ENCODE data around the gene TBC1D1.

TBC1D1 gene

GRCh38 chr4:38086849-38087226 is 196.0 kb downstream of the TBC1D1 start:
- WGBS (ENCODE audit: extremely low coverage, insufficient coverage, insufficient read length), result no CpG with 5 or more reads among the region's 2 CpGs
- Histone ChIP-seq H2AK5ac (ENCODE audit: low read length) (no peak overlapping the region), H3K27ac (ENCODE audit: low read depth, low read length) (no peak overlapping the region), H3K4ac (ENCODE audit: low read depth, low read length) (no peak overlapping the region), H3K9me3 (ENCODE audit: insufficient read depth, low read depth, low read length) (peaks cover 2% of the 10 kb centered on the region), H4K91ac (ENCODE audit: low read depth, low read length) (no peak overlapping the region), H3K4me3 (ENCODE audit: low read depth, low read length) (no peak overlapping the region), H3K27me3 (ENCODE audit: insufficient read depth, low read length) (no peaks in the 10 kb centered on the region), H4K8ac (ENCODE audit: low read depth, low read length) (no peak overlapping the region), H2BK12ac (ENCODE audit: low read length) (no peak overlapping the region), H3K18ac (ENCODE audit: low read length) (no peak overlapping the region), H3K79me1 (ENCODE audit: low read length) (peaks cover 6% of the 10 kb centered on the region), H4K12ac (ENCODE audit: low read depth, low read length) (no peak overlapping the region), H3K14ac (ENCODE audit: low read length) (no peak overlapping the region), H3K23ac (ENCODE audit: low read length) (no peak overlapping the region), H3K36me3 (ENCODE audit: control insufficient read depth in 1 of 2, insufficient read depth in 2 of 2, low read length in 2 of 2) (peaks cover 2 to 16% of the 10 kb centered on the region in 2 experiments), H3K9ac (ENCODE audit: low read length) (no peak overlapping the region), H2BK5ac (ENCODE audit: low read depth, low read length, poor library complexity) (no peak overlapping the region), H3K4me2 (ENCODE audit: low read length) (no peak overlapping the region), H3K4me1 (ENCODE audit: control insufficient read depth in 1 of 2, insufficient read depth in 2 of 2, low read length in 2 of 2) (peaks cover 7 to 11% of the 10 kb centered on the region in 2 experiments), H2BK120ac (ENCODE audit: insufficient read depth, low read length, poor library complexity) (no peak overlapping the region), H3K79me2 (ENCODE audit: control insufficient read depth, insufficient read depth, low read length, poor library complexity) (no peaks in the 10 kb centered on the region), H2AFZ (ENCODE audit: insufficient read depth, low read length, poor library complexity) (no peak overlapping the region)
- DNase-seq, result no peak

DNA sequence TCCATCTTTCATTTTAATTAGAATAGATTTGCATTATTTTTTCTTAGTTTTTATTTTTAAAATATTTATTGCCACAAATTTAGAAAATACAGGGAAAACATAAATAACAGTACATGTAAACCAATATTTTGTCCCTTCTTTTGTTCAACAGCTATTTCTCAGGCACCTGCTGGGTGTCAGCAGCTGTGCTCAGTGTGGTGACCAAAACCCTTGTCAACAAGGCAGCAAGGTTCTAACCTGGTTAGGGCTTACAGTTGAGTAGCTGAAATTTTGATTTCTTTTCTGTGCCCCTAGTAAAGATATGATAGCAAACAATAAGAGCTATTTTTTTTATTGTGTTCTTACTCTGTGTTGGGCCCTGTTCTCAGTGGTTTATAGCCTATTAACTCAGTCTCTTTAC is 197.4 kb downstream of the TBC1D1 start:
- Histone ChIP-seq H3K9ac (ENCODE audit: low read length) (no peak overlapping the region), H3K4me2 (ENCODE audit: low read length) (no peak overlapping the region), H3K4ac (ENCODE audit: low read depth, low read length) (no peak overlapping the region), H3K18ac (ENCODE audit: low read length) (no peak overlapping the region), H3K9me3 (ENCODE audit: insufficient read depth, low read depth, low read length) (no peaks in the 10 kb centered on the region), H2AFZ (ENCODE audit: insufficient read depth, low read length, poor library complexity) (no peak overlapping the region), H4K8ac (ENCODE audit: low read depth, low read length) (no peak overlapping the region), H3K4me3 (ENCODE audit: low read depth, low read length) (no peak overlapping the region), H2BK12ac (ENCODE audit: low read length) (no peak overlapping the region), H3K14ac (ENCODE audit: low read length) (no peak overlapping the region), H3K79me1 (ENCODE audit: low read length) (no peaks in the 10 kb centered on the region), H4K12ac (ENCODE audit: low read depth, low read length) (no peak overlapping the region), H3K27me3 (ENCODE audit: insufficient read depth, low read length) (no peaks in the 10 kb centered on the region), H3K4me1 (ENCODE audit: control insufficient read depth in 1 of 2, insufficient read depth in 2 of 2, low read length in 2 of 2) (peaks cover 0 to 4% of the 10 kb centered on the region in 2 experiments), H3K23ac (ENCODE audit: low read length) (no peak overlapping the region), H3K27ac (ENCODE audit: low read depth, low read length) (no peak overlapping the region), H3K79me2 (ENCODE audit: control insufficient read depth, insufficient read depth, low read length, poor library complexity) (no peaks in the 10 kb centered on the region), H2BK120ac (ENCODE audit: insufficient read depth, low read length, poor library complexity) (no peak overlapping the region), H4K91ac (ENCODE audit: low read depth, low read length) (no peak overlapping the region), H2BK5ac (ENCODE audit: low read depth, low read length, poor library complexity) (no peak overlapping the region), H2AK5ac (ENCODE audit: low read length) (no peak overlapping the region), H3K36me3 (ENCODE audit: control insufficient read depth in 1 of 2, insufficient read depth in 2 of 2, low read length in 2 of 2) (peaks cover 4 to 16% of the 10 kb centered on the region in 2 experiments)
- no peak for DNase-seq

DNA sequence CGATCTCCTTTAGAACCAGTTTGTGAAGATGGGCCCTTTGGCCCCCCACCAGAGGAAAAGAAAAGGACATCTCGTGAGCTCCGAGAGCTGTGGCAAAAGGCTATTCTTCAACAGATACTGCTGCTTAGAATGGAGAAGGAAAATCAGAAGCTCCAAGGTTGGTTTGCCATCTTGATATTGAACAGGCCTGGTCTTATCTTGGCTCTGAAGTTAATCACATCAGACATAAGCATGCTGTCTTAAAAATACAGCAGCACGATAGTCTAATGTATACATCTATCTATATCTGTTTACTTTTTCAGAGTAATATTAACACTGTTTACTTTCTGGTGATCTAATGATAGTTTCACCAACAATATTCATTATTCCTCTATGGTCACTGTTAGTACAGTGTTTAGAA is 199.1 kb downstream of the TBC1D1 start:
- no peak overlapping the region for H2AK5ac ChIP-seq (ENCODE audit: low read length)
- peaks cover 8 to 19% of the 10 kb centered on the region in 2 experiments for H3K36me3 ChIP-seq (ENCODE audit: control insufficient read depth in 1 of 2, insufficient read depth in 2 of 2, low read length in 2 of 2)
- H3K18ac ChIP-seq (ENCODE audit: low read length), result no peak overlapping the region
- no peak overlapping the region for H2AFZ ChIP-seq (ENCODE audit: insufficient read depth, low read length, poor library complexity)
- H2BK120ac ChIP-seq (ENCODE audit: insufficient read depth, low read length, poor library complexity), result no peak overlapping the region
- no peaks in the 10 kb centered on the region for H3K27me3 ChIP-seq (ENCODE audit: insufficient read depth, low read length)
- WGBS (ENCODE audit: extremely low coverage, insufficient coverage, insufficient read length), result no CpG with 5 or more reads among the region's 4 CpGs
- no peak overlapping the region for H3K4me2 ChIP-seq (ENCODE audit: low read length)
- no peak overlapping the region for H3K9ac ChIP-seq (ENCODE audit: low read length)
- H2BK5ac ChIP-seq (ENCODE audit: low read depth, low read length, poor library complexity), result no peak overlapping the region
- no peak overlapping the region for H4K8ac ChIP-seq (ENCODE audit: low read depth, low read length)
- no peaks in the 10 kb centered on the region for H3K9me3 ChIP-seq (ENCODE audit: insufficient read depth, low read depth, low read length)
- no peak overlapping the region for H3K14ac ChIP-seq (ENCODE audit: low read length)
- no peak overlapping the region for H3K4ac ChIP-seq (ENCODE audit: low read depth, low read length)
- no peak overlapping the region for H3K23ac ChIP-seq (ENCODE audit: low read length)
- H4K91ac ChIP-seq (ENCODE audit: low read depth, low read length), result no peak overlapping the region
- H3K79me2 ChIP-seq (ENCODE audit: control insufficient read depth, insufficient read depth, low read length, poor library complexity), result no peaks in the 10 kb centered on the region
- H4K12ac ChIP-seq (ENCODE audit: low read depth, low read length), result no peak overlapping the region
- H2BK12ac ChIP-seq (ENCODE audit: low read length), result no peak overlapping the region
- no peak overlapping the region for H3K27ac ChIP-seq (ENCODE audit: low read depth, low read length)
- no peak overlapping the region for H3K4me3 ChIP-seq (ENCODE audit: low read depth, low read length)
- H3K79me1 ChIP-seq (ENCODE audit: low read length), result no peaks in the 10 kb centered on the region
- no peak for DNase-seq
- H3K4me1 ChIP-seq (ENCODE audit: control insufficient read depth in 1 of 2, insufficient read depth in 2 of 2, low read length in 2 of 2), result peaks cover 0 to 4% of the 10 kb centered on the region in 2 experiments

DNA sequence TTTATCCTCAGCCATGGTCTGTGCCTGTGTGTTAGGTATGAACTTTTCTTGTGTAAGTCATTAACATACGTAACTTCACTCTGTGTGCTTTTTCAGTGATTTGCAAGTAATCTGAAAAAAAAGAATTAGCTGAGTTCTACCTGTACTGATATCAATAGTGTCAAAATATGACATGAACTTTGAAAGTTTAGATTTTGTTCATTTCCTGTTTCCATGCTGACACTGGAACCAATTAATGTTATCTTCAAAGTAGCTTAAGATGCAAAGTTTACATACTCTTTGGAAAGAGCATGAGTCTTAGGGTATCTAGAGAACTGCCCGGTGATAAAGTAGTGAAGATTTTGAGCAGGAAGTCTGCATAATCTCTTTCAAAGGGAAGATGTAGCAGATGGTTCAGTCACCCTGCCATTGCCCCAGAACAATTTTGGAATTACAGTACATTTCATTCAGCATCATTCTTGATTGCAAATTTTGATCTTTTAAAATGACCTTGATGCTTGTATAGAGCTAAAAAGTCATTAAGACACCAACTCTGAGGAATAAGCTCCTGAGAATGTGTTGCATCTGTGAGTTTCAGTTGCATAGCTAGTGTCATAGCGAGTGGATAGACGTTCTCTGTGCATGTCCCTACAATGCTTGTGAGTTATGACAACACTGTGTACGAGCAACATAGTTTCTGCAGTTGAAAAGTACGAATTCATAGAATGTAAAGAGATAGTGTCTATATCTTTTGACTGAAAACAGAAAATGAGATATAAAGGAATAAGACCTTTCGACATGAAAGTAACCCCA is 199.8 kb downstream of the TBC1D1 start:
- H3K4me2 ChIP-seq (ENCODE audit: low read length), result no peak overlapping the region
- H4K12ac ChIP-seq (ENCODE audit: low read depth, low read length), result no peak overlapping the region
- no peak overlapping the region for H3K14ac ChIP-seq (ENCODE audit: low read length)
- no peak overlapping the region for H3K4me3 ChIP-seq (ENCODE audit: low read depth, low read length)
- no peak overlapping the region for H3K27ac ChIP-seq (ENCODE audit: low read depth, low read length)
- H2BK12ac ChIP-seq (ENCODE audit: low read length), result no peak overlapping the region
- H3K79me1 ChIP-seq (ENCODE audit: low read length), result no peaks in the 10 kb centered on the region
- peaks cover 0 to 1% of the 10 kb centered on the region in 2 experiments for H3K4me1 ChIP-seq (ENCODE audit: control insufficient read depth in 1 of 2, insufficient read depth in 2 of 2, low read length in 2 of 2)
- H2BK5ac ChIP-seq (ENCODE audit: low read depth, low read length, poor library complexity), result no peak overlapping the region
- H4K91ac ChIP-seq (ENCODE audit: low read depth, low read length), result no peak overlapping the region
- H3K9ac ChIP-seq (ENCODE audit: low read length), result no peak overlapping the region
- H3K18ac ChIP-seq (ENCODE audit: low read length), result no peak overlapping the region
- no peaks in the 10 kb centered on the region for H3K9me3 ChIP-seq (ENCODE audit: insufficient read depth, low read depth, low read length)
- no peak overlapping the region for H2BK120ac ChIP-seq (ENCODE audit: insufficient read depth, low read length, poor library complexity)
- peaks cover 6 to 16% of the 10 kb centered on the region in 2 experiments for H3K36me3 ChIP-seq (ENCODE audit: control insufficient read depth in 1 of 2, insufficient read depth in 2 of 2, low read length in 2 of 2)
- no peak overlapping the region for H2AK5ac ChIP-seq (ENCODE audit: low read length)
- WGBS (ENCODE audit: extremely low coverage, insufficient coverage, insufficient read length), result no CpG with 5 or more reads among the region's 7 CpGs
- H2AFZ ChIP-seq (ENCODE audit: insufficient read depth, low read length, poor library complexity), result no peak overlapping the region
- no peak overlapping the region for H3K23ac ChIP-seq (ENCODE audit: low read length)
- no peaks in the 10 kb centered on the region for H3K27me3 ChIP-seq (ENCODE audit: insufficient read depth, low read length)
- no peak overlapping the region for H4K8ac ChIP-seq (ENCODE audit: low read depth, low read length)
- no peak overlapping the region for H3K4ac ChIP-seq (ENCODE audit: low read depth, low read length)
- H3K79me2 ChIP-seq (ENCODE audit: control insufficient read depth, insufficient read depth, low read length, poor library complexity), result no peaks in the 10 kb centered on the region
- DNase-seq, result peak in 1 of 2 donors; percentile 41

All from trophoblast cell (in vitro differentiated cells and primary cell).